NCI-H1930 (cell line): ENCODE data around the gene SCN11A.
"Not testable (repeated sequence)": the region's sequence is repeated elsewhere in the genome, so short reads cannot be mapped to it uniquely, and the experiment has no call there.

ENCODE experiments used
- DNase-seq, 2 experiments: peaks; one replicate each; lab custom pipeline; 2025; lab: John Stamatoyannopoulos, UW

SCN11A gene

DNA sequence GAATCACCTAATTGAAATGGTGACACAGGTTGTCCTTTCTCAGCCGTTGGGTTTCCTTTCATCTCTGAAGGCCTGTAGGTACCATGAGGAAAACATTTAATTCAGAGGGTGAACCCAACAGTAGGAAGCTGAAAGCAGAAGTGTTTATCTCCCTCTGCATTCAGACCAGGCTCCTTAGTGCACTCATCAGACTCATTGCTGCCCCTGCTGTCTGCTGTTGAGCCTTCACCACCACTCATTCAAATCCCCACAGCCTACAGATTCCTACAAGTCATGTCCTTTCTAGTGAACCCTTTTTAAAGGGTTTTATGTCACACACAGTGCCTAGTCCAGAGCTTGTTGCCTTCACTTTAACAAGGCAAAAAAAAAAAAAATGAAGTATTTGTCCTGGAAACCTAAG, 13.5 kb upstream of the SCN11A start:
- DNase-seq: no peak

GRCh38 chr3:39064646-39065045, 12.9 kb upstream of the SCN11A start:
- no peak for DNase-seq

DNA sequence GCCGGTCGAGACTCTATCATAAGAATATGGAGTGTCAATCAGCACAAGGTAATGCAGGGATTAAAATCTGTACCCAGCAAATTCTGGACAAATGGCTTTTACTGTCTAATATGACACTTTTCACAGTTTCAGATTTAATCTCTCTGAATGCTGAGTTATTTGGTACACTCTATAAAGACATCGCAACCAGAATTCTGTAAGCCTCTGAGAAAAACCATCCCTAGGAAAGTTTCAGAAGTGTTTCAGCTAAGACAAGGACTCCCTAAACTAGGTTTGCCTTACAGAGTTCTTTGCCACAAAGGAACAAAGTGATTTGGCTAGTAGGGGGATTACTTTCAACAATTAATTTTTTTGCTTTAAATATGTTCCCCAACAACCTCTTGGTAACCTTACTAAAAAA, 11.4 kb upstream of the SCN11A start:
- no peak for DNase-seq

GRCh38 chr3:39062180-39062579, 10.4 kb upstream of the SCN11A start:
- no peak for DNase-seq

DNA sequence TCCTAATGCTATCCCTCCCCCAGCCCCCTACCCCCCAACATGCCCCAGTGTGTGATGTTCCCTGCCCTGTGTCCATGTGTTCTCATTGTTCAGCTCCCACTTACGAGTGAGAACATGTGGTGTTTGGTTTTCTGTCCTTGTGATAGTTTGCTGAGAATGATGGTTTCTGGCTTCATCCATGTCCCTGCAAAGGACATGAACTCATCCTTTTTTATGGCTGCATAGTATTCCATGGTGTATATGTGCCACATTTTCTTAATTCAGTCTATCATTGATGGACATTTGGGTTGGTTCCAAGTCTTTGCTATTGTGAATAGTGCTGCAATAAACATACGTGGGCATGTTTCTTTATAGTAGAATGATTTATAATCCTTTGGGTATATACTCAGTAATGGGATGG, 9.5 kb upstream of the SCN11A start:
- not testable (repeated sequence) for DNase-seq

DNA sequence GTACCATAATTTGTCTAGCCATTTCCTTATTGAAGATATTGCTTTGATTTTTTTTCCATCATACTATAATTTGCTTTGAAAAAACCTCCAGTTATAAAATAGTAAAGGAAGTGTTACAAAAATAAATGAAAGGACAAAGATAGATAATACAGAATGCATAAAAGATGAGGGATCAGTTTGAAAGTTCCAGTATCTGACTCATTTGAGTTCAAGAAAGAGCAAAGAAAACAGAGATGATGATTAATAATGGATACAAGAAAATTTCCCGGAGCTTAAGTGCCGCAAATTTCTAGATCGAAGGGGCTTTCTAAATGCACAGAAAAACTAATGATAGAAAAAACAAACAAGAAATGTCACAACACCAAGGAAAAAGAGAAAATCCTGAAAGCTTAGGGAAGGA, 4.4 kb upstream of the SCN11A start:
- DNase-seq: no peak

GRCh38 chr3:39053696-39054095, 2.0 kb upstream of the SCN11A start:
- DNase-seq: no peak

DNA sequence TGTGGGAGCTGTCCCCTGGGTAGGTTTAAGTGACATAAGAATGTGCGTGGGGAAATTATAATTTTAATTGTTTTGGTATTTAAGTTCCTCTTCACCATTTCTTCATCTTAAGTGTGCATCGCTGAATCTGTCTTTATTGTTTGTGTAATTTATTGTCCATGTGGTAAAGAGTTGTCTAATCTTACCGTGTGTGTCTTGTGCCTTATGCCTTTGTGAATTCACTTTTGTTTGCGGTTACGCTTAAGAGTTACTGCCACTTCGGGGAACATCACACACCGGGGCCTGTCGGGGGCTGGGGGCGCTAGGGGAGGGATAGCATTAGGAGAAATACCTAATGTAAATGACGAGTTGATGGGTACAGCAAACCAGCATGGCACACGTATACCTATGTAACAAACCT, 839 bp upstream of the SCN11A start:
- no peak for DNase-seq

GRCh38 chr3:39050029-39050428, 1.7 kb downstream of the SCN11A start:
- DNase-seq: no peak

- DNase-seq: no peak
Observed at GRCh38 chr3:39038165-39038564, 13.6 kb downstream of the SCN11A start.

DNA sequence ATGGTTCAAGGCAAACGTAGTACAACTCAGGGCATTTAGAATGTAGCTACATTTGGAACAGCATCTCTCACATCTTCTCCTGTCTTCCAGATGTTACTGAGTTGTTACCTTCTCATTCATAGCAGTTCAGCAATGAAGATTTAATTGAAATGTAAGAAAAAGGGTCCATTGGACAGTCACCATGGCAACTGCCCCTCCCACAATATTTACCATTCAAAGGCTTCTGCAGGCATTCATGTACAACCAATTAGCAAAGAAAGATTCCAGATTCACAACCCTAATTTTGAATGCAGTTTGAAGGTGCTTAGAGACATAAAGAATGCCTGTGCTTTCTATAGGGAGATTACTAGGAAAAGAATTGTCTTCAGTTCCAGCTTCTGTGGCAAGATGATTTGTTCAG, 22.2 kb downstream of the SCN11A start:
- no peak for DNase-seq

GRCh38 chr3:39028546-39028945, 23.2 kb downstream of the SCN11A start:
- no peak for DNase-seq

- DNase-seq: no peak
Observed at GRCh38 chr3:39025222-39025970, 26.3 kb downstream of the SCN11A start.

DNA sequence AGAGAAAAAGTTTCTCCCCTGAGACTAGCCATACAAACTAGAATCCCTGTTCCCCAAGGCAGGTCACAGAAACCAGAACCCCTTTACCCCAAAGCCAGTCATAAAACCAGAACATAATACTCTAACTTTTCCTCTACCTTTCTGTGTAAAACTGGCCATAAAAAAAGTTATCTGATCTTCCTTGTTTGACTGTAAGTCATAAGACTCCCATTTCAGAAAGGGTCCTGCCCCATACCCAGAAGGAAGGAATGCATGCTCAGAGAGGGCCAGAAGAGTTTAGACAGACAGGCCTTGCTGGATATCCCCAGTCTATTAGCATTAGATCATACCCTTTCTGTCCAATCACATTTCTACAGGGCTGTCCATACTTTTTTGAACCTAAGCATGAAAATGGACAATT, 27.2 kb downstream of the SCN11A start:
- no peak for DNase-seq

GRCh38 chr3:39022286-39022630, 29.5 kb downstream of the SCN11A start:
- DNase-seq: no peak

DNA sequence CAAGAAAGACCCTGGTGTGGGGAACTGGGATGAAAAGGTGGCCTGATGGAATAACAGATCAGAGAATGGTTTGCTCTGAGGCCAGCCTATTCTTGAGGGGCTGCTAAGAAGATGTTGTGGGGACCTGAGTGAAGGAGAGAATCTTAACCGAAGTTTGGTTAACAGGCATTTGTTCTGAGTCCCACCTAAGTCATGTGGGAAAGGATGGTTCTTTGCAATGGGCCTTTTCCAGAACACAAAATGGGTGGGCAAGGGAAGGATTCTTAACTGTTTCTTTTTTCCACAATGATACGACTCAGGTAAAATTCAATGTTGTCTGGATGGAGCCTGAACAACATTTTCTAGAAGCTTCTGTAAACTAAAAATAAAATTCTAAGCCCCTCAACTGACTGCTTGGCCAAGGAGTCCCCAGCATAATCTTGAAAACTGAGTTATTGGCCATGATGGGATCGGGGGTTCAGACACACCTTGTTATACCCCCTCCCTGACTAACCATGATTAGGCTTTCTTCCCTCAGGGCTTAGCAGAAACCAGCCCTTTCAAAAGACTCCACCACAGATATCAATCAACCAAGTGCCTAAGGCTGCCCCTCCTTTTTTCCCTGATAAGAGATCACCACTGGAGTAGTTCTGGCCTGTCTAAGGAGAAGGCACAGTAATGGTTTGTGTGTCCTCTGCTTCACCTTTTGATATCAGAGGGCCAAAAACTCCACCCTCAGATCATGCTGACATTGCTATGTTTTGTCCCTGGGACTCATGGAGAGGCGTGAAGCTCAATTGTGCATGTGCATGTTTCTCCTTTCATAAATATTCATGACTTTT, 30.1 kb downstream of the SCN11A start:
- no peak for DNase-seq

DNA sequence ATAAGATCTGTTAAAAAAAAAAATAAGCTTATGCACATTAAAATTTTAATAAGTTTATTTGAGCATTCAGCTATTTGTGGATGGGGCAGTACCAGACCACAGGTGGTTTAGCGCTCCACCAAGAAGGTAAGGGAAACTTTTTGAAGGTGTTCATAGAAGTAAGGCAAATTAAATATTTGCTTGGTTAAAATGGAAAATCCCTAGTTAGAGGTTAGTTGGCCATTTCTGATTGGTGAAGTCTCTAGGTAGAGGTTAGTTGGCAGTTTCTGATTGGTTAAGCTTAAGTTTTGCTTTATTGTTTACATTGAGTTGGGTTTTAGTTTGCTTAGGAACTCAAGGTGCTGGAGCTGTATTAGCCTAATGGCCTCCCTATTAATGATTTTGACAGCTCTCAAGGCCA, 30.7 kb downstream of the SCN11A start:
- no peak for DNase-seq

GRCh38 chr3:39019299-39019698, 32.4 kb downstream of the SCN11A start:
- no peak for DNase-seq

DNA sequence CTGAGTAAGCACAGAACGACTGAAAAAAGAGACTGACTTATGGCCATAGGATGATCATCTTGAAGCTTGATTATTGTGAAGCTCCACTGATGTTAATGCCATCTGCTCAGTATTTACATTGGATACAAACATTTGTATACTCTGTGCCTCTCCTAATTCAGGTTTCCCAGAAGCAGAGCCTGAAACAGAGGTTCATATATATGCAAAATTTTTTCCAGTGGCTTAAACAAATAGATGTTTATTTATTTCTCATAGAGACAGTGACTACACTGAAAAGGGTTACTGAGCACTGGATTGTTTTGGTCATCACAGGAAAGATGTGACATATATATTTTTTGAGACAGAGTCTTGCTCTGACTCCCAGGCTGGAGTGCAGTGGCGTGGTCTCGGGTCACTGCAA, 36.3 kb downstream of the SCN11A start:
- no peak for DNase-seq

- DNase-seq: no peak
Observed at GRCh38 chr3:39013921-39014509, 37.7 kb downstream of the SCN11A start.

- DNase-seq: no peak
Observed at GRCh38 chr3:39013289-39013688, 38.5 kb downstream of the SCN11A start.

DNA sequence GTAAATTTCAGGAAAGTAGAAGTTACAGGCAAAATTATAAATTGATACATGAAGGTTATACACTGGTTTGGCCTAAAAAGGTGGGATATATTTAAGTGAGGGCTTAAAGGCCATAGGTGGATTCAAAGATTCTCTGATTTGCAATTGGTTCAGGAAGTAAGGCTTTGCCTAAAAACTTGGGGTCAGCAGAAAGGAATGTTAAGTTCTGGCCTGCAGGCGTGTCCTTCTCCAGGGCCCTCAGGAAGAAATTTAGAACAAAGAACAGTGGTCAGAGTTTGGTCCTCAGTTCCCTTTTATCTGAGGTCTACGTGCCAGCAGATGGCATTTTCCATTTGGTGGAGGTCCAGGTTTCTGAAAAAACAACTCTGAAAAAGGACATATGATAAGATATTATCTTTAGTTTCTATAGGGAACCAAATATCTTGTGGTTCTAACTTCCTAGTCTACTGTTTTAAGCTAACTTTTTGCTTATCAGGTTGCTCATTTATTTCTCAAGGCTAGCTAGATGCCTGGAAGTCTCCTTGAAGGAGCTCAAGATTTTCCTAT, 40.5 kb downstream of the SCN11A start:
- no peak for DNase-seq

DNA sequence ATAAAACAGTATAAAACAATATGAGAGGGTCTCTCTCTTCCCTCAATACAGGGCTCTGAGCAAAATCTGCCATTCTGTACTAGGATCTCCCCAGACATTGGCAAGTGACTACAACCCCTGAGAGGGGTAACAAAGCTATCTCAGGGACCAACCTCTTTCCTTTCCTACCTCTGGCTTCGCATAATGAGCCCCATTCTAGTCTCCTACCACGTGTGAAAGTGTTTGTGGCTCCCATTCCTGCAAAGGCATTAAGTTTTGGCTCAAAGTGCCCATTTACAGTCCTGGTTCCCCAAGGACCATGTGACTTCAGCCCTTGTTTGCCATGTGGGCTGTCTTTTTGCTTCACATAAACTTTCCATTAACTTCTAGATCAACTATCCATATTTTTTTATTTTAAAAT, 46.4 kb downstream of the SCN11A start:
- no peak for DNase-seq
